Fibroblast of pulmonary artery (primary cell): ENCODE data around the gene VDAC1.
A peak's percentile ranks its signal among the peaks of the same experiment; 100 is the strongest.

Source experiments
- DNase-seq: peaks from one replicate; pipeline ENCODE4 v3.0.0-alpha.2; 2010; ENCODE audit warnings: low read depth
- H3K4me3 ChIP-seq: replicated peaks from 2 replicates; pipeline ENCODE4 v1.5.1; 2011; ENCODE audit warnings: low read depth, mild to moderate bottlenecking, control low read depth, low read length, moderate library complexity
- CTCF ChIP-seq: IDR thresholded peaks from 2 replicates; pipeline ENCODE4 v1.5.1; 2011; ENCODE audit warnings: mild to moderate bottlenecking, control low read depth, low read length, inconsistent platforms; ENCODE audit errors: missing control alignments

Gene VDAC1

GRCh38 chr5:134007581-134008265 lies 2.9 kb upstream of the VDAC1 start:
- TF ChIP-seq CTCF, result no peak

GRCh38 chr5:134006115-134006514 lies 1.3 kb upstream of the VDAC1 start:
- no peak for TF ChIP-seq CTCF
- peak overlapping the region; percentile 75 for H3K4me3 ChIP-seq
- DNase-seq, result no peak

More at GRCh38 chr5:134007581-134008265, 2.9 kb upstream of the VDAC1 start:
- DNase-seq, result no peak
- no peak overlapping the region for H3K4me3 ChIP-seq

GRCh38 chr5:134005417-134006061 lies 764 bp upstream of the VDAC1 start:
- no peak for TF ChIP-seq CTCF
- peak overlapping the region; percentile 75 for H3K4me3 ChIP-seq
- DNase-seq, result no peak

GRCh38 chr5:134003817-134004625 lies 754 bp downstream of the VDAC1 start:
- H3K4me3 ChIP-seq, result peak overlapping the region; percentile 75
- DNase-seq, result peak; percentile 57
- TF ChIP-seq CTCF, result no peak

GRCh38 chr5:134003064-134003816 lies 1.5 kb downstream of the VDAC1 start:
- H3K4me3 ChIP-seq, result peak overlapping the region; percentile 75
- no peak for TF ChIP-seq CTCF
- DNase-seq, result no peak

- no peak for DNase-seq
- H3K4me3 ChIP-seq, result no peak overlapping the region
- no peak for TF ChIP-seq CTCF
Measured at GRCh38 chr5:134001938-134002731, 2.6 kb downstream of the VDAC1 start.
